Measurements from ENCODE around the gene WDR31.

- TF ChIP-seq CTCF (conservative IDR thresholded peaks at IDR 0.05; ENCODE audit: low read depth, low read length): no peak
- TF ChIP-seq EZH2phosphoT487 (IDR thresholded peaks at IDR 0.05; ENCODE audit: borderline replicate concordance, low read length): no peak
- no peak for TF ChIP-seq EZH2 (IDR thresholded peaks at IDR 0.05; ENCODE audit: low read length, unreplicated experiment)
Measured at GRCh38 chr9:113341712-113342410, 1.8 kb upstream of the WDR31 start.
